Activated T-helper 1 cell treated with Interleukin-2 at 50 U/mL for 16 hours (primary cell): Measurements from ENCODE around the gene PHC2.

Experiments used
- DNase-seq: peaks from one replicate; pipeline ENCODE4 v3.0.0-alpha.2; 2020; ENCODE audit warnings: low read depth

Gene PHC2

DNA sequence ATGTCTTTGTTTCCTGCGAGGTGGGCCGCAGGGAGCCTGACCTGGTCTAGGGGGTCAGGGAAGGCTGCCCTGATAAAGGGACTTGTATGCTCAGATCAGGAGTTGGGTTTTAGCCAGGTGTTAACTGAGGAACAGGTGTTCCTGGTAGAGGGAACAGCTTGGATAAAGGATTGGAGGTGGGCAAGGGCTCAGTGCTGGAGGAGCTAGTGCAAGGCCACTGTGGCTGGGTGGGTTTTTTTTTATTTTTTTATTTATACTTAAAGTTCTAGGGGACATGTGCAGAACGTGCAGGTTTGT lies 141.1 kb downstream of the PHC2 start:
- no peak for DNase-seq

DNA sequence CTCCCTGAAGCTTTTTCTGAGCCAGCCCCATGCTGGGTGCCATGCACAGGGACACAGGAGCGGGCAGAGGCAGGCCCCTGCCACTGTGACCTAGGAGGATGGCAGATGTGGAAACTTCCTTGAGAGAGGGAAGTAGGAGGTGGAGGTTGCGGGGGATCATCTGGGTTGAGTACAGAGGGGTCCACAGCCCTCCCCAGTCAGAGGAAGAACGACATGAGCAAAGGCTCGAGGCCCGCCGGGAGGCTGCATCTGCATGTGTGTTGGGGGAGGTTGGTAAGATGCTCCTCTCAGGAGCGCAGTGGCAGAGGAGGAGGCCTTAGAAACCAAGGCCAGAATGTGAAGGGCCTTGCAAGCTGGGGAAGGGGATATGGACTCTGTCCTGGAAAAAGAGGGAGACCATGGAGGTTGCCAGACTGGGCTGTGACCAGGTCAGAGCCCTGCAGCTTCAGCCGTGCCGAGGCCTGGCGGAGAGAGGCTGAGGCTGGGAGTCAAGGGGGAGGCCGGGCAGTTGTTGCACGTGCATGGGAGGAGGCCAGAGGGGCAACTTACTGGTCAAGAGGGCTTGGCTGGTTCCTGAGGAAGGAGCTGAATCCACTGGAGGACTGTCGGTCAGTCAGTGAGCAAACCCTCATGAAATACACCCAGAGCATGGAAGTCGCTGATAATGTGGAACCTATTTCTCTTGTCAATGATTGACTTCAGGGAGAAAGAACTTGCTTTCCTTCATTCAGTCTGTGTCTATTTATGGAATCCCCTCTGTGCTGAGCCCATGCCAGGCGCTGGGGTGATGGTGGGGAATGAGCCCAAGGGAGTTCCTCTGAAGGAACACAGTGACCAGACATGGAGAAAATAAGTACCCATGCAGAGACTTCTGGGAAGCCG lies 141.7 kb downstream of the PHC2 start:
- no peak for DNase-seq

DNA sequence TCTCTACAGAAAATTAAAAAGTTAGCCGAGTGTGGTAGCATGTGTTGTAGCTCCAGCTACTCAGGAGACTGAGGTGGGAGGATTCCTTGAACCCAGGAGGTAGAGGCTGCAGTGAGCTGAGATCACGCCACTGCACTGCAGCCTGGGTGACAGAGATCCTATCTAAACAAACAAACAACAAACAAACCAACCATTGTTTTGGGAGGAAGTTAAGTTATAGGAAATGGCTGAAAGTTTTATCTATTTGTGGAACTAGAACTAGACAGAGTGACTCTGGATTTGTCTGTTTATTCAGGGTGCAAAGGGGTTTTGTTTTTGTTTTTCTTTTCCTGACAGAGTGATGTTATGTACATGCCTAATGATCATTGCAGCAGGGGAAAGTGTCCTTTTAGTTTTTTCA lies 143.6 kb downstream of the PHC2 start:
- no peak for DNase-seq

DNA sequence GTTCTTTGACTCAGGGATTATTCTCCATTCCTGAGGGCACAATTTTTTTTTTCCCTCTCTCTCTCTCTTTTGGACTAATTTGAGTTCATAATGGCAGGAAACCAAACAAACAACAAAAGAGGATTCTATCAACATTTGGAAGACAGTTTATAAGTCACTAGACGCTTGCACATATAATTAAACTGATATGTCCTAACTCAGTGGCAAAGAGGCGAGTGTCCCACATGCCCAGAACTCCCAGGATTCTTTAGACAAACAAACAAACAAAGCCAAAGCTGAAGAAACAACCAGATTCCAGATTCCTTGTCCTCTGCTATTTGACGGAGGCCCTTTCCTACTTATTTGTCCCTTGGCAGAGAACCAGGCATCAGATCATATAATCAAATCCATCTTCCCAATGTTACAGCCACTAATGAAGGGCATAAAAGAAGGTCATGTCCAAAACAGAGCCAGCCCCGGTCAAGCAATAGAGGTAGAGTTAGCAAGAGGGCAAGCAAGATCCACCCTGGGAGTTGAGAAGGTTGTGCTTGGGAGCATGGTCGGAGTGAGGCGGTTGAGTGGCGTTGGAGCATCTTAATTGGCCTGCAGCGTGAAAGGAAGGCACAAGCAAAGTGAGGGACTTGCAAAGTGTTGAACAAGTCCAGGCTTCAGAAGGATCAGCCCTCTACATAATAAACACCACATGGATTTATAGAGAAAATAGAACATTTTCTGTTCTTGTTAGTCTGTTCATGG lies 144.3 kb downstream of the PHC2 start:
- DNase-seq = no peak

DNA sequence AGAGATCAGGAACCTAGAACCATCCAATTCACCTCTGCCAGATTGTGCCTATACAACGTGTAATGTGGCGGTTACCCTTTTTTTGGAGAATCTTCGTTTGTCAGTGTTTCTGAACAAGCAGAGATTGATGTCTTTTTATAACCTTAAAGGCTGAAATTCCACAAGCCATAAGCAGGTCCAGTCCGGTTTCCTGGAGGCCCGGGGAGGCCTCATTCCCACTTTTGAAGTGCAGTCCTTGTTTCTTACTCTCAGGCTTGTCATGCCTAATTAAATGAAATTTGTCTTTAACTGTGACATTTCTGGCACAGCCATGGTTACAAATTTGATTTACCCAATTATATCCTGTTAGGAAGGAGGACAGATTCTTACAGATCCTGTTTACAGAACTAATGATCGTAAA lies 146.8 kb downstream of the PHC2 start:
- DNase-seq = no peak

DNA sequence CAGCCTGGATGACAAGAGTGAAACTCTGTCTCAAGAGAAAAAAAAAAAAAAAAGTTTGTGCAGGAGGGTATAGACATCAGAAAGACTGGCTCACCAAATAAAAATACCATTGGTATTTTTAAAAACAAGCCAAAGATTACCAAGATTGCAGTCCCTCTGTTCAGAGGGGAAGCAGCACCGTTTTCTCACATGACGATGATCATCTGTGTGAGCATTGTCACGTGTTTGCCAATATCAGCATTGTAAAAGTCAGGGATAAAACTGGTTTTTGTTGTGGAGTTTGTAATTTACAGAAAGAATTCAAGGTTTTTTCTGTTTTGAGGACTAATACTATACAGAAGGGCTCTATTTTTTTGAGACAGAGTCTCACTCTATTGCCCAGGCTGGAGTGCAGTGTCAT lies 148.1 kb downstream of the PHC2 start:
- no peak for DNase-seq

DNA sequence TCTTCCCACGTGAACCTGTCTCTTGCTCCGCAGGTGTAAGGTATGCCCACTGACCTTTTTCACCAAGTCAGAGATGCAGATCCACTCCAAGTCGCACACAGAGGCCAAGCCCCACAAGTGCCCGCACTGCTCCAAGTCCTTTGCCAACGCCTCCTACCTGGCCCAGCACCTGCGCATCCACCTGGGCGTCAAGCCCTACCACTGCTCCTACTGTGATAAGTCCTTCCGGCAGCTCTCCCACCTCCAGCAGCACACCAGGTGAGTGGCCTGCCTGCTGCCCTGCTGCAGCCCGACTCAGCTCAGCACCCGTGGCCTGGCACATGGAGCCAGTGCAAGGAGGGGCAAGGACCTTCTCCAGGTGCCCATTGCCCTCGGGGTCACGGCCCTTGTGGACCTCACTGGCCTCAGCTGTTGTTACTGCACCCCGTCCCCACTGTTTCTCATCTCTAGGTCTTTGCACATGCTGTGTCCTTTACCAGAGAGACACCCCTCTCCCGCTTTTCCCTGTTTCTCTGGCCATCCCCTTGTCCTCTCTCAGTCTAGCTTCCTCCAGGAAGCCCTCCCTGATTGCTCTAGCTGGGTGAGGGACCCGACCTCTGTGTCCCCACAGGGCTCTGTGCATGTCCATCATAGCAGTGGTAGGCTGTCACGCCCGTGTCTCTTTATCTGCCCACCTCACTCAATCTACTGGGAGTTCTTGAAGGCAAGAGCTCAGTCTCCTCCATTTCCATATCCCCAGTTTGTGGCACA lies 149.2 kb downstream of the PHC2 start:
- DNase-seq = no peak

DNA sequence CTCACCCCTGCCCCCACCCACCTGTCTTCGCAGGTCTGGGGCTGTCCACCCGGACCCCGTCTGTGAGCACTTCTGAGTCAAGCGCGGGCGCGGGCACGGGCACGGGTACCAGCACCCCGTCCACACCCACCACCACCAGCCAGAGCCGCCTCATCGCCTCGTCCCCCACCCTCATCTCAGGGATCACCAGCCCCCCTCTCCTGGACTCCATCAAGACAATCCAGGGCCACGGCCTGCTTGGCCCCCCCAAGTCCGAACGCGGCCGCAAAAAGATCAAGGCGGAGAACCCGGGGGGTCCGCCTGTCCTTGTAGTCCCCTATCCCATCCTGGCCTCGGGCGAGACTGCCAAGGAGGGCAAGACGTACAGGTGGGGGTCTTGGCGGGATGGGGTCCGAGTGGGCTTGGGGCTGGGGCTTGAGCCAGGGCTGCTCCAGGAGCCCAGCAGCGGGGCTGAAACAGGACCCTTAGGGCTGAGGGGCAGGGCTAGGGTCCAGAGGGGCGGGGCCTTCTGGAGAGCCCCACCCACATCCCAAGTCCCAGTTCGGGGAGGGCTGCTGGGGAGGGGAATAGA lies 150.7 kb downstream of the PHC2 start:
- no peak for DNase-seq

DNA sequence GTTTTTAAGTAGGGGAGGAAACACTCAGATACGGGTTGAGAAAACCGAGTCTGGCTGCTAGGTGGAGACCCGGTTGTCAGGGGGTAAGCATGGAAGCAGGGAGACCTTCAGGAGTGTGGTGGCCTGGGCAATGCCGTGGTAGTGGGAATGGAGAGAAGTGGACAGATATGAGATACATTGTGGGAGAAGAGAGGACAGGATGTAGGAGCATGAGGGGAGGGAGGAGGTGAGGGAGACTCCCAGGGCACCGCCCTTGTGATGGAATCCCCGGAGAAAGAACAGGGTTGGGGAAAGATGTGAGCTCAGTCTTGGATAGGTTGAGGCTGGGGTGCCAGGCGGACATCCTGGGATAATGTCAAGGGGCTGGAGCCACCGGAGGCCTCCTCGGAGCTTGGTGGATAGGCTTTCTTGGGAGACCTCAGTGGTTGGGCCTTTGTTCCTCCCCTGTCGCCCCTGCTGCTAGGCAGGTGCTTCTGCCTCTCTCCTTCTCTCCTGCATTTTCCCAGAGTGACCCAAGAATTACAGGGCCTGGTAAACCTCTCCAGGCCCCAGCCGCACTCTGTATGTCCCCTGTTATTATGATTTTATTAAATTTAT lies 153.3 kb downstream of the PHC2 start:
- no peak for DNase-seq

DNA sequence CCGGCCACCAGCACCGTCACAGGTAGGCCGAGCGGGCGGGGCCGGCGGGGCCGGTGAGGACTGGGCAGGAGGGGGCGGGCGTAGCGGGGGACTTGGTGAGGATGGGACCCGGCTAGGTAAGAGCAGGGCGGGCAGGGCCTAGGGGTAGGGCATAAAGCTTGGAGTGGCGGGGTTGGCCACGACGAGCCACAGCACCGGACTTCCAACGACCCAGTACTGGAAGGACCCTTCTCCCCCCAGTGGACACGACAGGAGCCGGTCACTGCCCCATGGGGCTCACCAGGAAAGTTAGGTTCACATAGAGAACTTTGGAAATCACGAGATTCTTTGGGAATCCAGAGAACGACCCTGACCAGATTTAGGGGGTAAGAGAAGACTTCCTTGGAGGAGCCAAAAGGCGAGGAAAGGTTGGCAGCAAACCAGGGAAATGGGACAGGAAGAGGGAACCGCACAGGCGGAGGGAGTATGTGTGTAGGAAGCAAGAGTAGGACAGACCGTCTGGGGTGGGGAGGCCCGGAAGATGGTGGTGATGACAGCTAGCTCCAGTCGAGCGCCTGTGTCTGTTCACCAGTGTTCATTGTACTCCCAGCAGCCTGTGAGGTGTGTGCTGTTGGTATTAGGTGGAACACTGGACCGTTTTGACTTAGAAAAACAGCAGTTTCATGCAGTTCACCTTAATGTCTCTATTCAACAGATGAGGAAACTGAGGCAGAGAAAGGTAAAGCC lies 154.2 kb downstream of the PHC2 start:
- no peak for DNase-seq

DNA sequence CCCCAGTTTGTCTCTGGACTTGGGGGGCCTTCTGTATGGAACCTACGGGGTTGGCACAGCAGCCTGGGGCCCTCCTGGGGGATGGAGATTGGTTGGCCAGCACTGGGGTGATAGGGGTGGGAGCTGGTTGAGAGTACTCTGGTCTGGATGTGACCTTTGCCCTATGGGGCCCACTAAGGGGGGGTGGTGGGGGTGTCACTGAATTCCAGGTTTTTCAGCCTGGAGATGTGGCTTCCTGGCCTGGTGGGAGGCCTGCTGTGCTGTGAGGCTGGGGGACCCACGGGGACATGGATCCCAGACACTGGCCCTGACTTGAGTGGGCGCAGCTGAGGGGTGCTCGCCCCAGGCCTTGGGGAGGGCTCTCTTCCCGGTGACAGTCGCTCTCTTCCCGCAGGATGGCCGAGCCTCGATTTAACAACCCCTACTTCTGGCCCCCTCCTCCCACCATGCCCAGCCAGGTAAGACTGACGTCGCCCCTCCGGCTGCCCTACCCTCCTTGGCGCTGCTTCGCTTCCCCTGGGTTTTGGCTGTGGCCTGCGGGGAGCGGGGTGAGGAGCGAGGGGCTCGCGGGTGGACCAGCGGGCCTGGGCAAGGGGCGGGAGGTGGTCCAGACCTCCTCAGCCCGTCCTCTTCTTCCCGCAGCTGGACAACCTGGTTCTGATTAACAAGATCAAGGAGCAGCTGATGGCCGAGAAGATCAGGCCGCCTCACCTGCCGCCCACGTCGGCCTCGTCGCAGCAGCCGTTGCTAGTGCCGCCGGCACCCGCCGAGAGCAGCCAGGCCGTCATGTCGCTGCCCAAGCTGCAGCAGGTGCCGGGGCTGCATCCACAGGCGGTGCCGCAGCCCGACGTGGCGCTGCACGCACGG lies 155.0 kb downstream of the PHC2 start:
- DNase-seq = no peak

DNA sequence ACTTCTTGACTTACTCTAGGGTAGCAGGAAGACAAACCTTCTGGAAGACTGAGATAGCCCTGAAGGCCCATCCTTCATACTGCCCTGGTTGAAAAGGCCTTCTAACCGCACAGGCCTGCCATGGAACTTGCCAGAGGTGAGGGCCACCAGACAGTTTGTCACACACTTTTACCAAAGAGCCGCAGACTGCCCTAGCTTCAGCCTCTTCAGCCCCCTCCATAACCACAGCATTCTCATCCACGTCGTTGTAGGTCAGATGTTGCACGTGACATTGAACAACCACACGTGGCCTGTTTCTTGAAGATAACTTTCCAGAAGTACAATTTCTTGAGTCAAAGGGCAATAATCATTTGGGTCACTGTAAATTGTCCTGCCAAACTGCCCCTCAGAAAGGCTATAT lies 155.7 kb downstream of the PHC2 start:
- DNase-seq = no peak

DNA sequence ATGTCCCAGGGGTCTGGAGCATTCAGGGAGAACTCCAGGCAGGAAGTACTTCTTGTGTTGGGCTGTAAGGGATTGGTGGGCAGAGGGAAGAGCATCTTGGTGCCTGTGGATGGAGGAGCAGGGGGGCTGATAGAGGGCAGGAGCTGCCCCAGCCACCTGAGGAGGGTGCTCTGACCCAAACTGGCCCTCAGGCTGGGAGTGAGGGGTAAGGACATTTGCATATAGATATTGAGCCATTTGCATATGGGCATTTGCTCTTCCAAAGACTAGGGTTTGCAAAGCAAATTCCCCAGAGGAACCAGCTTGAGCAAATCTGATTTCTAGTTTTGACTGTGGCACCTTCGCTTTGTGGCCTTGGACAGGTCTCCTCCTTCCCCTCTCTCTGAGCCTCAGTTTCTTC lies 156.4 kb downstream of the PHC2 start:
- DNase-seq = no peak

DNA sequence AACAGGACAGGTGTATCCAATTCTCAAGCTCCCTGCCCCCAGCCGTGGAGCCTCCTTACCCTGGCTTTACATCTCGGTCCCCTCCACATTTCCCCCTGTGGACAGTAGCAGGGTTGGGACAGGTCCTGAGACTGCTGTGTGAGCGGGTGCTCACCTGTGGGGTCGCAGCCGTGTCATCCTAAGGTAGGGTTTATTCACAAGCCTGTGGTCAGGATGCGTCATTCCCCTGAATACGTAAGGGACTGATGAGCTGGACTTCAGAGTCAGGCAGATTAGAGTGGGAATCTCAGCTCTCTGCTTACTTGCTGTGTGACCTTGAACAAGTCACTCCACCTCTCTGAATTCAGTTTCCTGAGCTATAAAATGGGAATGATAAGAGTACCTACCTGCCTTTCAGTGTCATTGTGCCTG lies 156.9 kb downstream of the PHC2 start:
- no peak for DNase-seq
